Smooth muscle cell (in vitro differentiated cells): ENCODE data around the gene RRP15. TPM values are rescaled to one million over a fixed set of nuclear protein-coding genes. Genes with fewer than 3 reads are reported as not detected.
A peak's percentile ranks its signal among the peaks of the same experiment; 100 is the strongest.

ENCODE experiments used
- DNase-seq: peaks from one replicate; lab custom pipeline; 2025; ENCODE audit not compliant: unreplicated experiment; lab: John Stamatoyannopoulos, UW
- H2AFZ ChIP-seq: fragments of 200-600 bp; sonication (generic); 2 replicates; pipeline ENCODE4 v1.6.0; 2016; ENCODE audit warnings: antibody characterized with exemption, low read depth, mild to moderate bottlenecking
- H3F3A ChIP-seq: fragments of 200-600 bp; sonication (generic); 2 replicates; pipeline ENCODE4 v1.6.0; 2017; ENCODE audit warnings: antibody characterized with exemption, low read depth
- H3K27ac ChIP-seq: fragments of 200-600 bp; sonication (generic); 2 replicates; pipeline ENCODE4 v1.5.1; 2016; ENCODE audit warnings: low read depth, mild to moderate bottlenecking
- H3K27me3 ChIP-seq: fragments of 200-600 bp; sonication (generic); 2 replicates; pipeline ENCODE4 v1.6.1; 2016; ENCODE audit warnings: low read depth, mild to moderate bottlenecking
- H3K36me3 ChIP-seq: fragments of 200-600 bp; sonication (generic); 2 replicates; pipeline ENCODE4 v1.5.1; 2016; ENCODE audit warnings: low read depth
- H3K4me1 ChIP-seq: fragments of 200-600 bp; sonication (generic); 2 replicates; pipeline ENCODE4 v1.5.1; 2016; ENCODE audit warnings: low read depth
- H3K4me2 ChIP-seq: fragments of 200-600 bp; sonication (generic); 2 replicates; pipeline ENCODE4 v1.6.0; 2016; ENCODE audit warnings: mild to moderate bottlenecking
- H3K4me3 ChIP-seq: fragments of 200-600 bp; sonication (generic); 2 replicates; pipeline ENCODE4 v1.5.1; 2016; ENCODE audit warnings: mild to moderate bottlenecking
- H3K79me2 ChIP-seq: fragments of 200-600 bp; sonication (generic); 2 replicates; pipeline ENCODE4 v1.6.0; 2016; ENCODE audit warnings: low read depth, mild to moderate bottlenecking
- H3K9ac ChIP-seq: fragments of 200-600 bp; sonication (generic); 2 replicates; pipeline ENCODE4 v1.6.0; 2016; ENCODE audit warnings: low read depth
- H3K9me3 ChIP-seq: fragments of 200-600 bp; sonication (generic); replicated peaks from 2 replicates; pipeline ENCODE4 v1.5.1; 2016; ENCODE audit warnings: low read depth
- H4K20me1 ChIP-seq: fragments of 200-600 bp; sonication (generic); 2 replicates; pipeline ENCODE4 v1.6.0; 2016; ENCODE audit warnings: low read depth
- CTCF ChIP-seq: fragments of 200-600 bp; sonication (generic); IDR thresholded peaks from 2 replicates; pipeline ENCODE4 v1.5.1; 2017; ENCODE audit warnings: borderline replicate concordance, mild to moderate bottlenecking, antibody characterized with exemption; ENCODE audit not compliant: insufficient read depth, poor library complexity, severe bottlenecking
- WGBS: methylation state at CpG from one replicate; pipeline ENCODE4 v1.1.7; 2016; ENCODE audit warnings: low lambda C conversion rate; 5-methylcytosine and 5-hydroxymethylcytosine counted together
- polyA plus RNA-seq: library from polyadenylated mRNA; unstranded; fragments of >200 nt; fragmentation: Nextera tagmentation; extraction: Ambion mirVana; gene quantifications from 2 replicates; pipeline ENCODE4 v1.2.1, GENCODE V29; 2016
- total RNA-seq: library from RNA; depleted of rRNA; stranded (reverse); fragments of >200 nt; gene quantifications from 2 replicates; pipeline ENCODE4 v1.2.3, GENCODE V29; 2014

RRP15 gene
- total and polyA plus RNA-seq, 2 experiments from 2014 or later, result 6.6 to 13.2 TPM

- H3K9me3 ChIP-seq, result no peaks in the 10 kb centered on the region
- no peaks in the 10 kb centered on the region for H3K79me2 ChIP-seq
- H3K27me3 ChIP-seq, result no peaks in the 10 kb centered on the region
- no peak overlapping the region for H3K9ac ChIP-seq
- no peaks in the 10 kb centered on the region for H4K20me1 ChIP-seq
- no peak for TF ChIP-seq CTCF
- no peak overlapping the region for H3K4me2 ChIP-seq
- WGBS, result 31% methylated on average over 1 of the region's 1 CpG
- no peak overlapping the region for H3K4me3 ChIP-seq
- no peaks in the 10 kb centered on the region for H3K36me3 ChIP-seq
- no peak overlapping the region for H2AFZ ChIP-seq
- H3K4me1 ChIP-seq, result no peaks in the 10 kb centered on the region
- no peak overlapping the region for H3K27ac ChIP-seq
- no peaks in the 10 kb centered on the region for H3F3A ChIP-seq
- DNase-seq, result no peak
Observed at GRCh38 chr1:218341325-218341724, 56.2 kb downstream of the RRP15 start.

- no peaks in the 10 kb centered on the region for H3K79me2 ChIP-seq
- no peaks in the 10 kb centered on the region for H3K27me3 ChIP-seq
- H3K9me3 ChIP-seq, result no peaks in the 10 kb centered on the region
- no peaks in the 10 kb centered on the region for H3K36me3 ChIP-seq
- TF ChIP-seq CTCF, result no peak
- peaks cover 2% of the 10 kb centered on the region for H3F3A ChIP-seq
- no peaks in the 10 kb centered on the region for H3K4me1 ChIP-seq
- H3K4me3 ChIP-seq, result no peak overlapping the region
- H4K20me1 ChIP-seq, result no peaks in the 10 kb centered on the region
- H3K27ac ChIP-seq, result no peak overlapping the region
- no peak overlapping the region for H3K4me2 ChIP-seq
- 96% methylated on average over 4 of the region's 4 CpGs for WGBS
- no peak overlapping the region for H2AFZ ChIP-seq
- DNase-seq, result no peak
- H3K9ac ChIP-seq, result no peak overlapping the region
Observed at GRCh38 chr1:218342091-218342490, 57.0 kb downstream of the RRP15 start.

GRCh38 chr1:218344814-218345672 lies 60.0 kb downstream of the RRP15 start, which contains the start of gene TGFB2:
TGFB2 (plus strand) TSS chr1:218345336; CDS start chr1:218346702, 1,366 bp downstream.
- Histone ChIP-seq H3K36me3 (no peaks in the 10 kb centered on the region), H3F3A (peaks cover 12% of the 10 kb centered on the region), H3K9me3 (no peaks in the 10 kb centered on the region), H2AFZ (peak within 1 kb of the TSS; percentile 69), H3K79me2 (peaks cover 18% of the 10 kb centered on the region), H3K4me1 (no peaks in the 10 kb centered on the region), H3K4me2 (peak within 1 kb of the TSS; percentile 95), H3K9ac (peak within 1 kb of the TSS; percentile 69), H3K4me3 (peak within 1 kb of the TSS; percentile 65), H4K20me1 (no peaks in the 10 kb centered on the region), H3K27me3 (no peaks in the 10 kb centered on the region), H3K27ac (peak within 1 kb of the TSS; percentile 66)
- 5% methylated on average over 22 of the region's 22 CpGs for WGBS
- no peak for DNase-seq
- no peak for TF ChIP-seq CTCF
